Gastroesophageal sphincter (tissue), 4 donors: ENCODE results near the gene PEPD. TPM values are rescaled to one million over a fixed set of nuclear protein-coding genes. Genes with fewer than 3 reads are reported as not detected.

Source experiments
- ATAC-seq: fragments of 150-250 bp; one replicate; pipeline ENCODE4 v1.9.1; 2016; ENCODE audit warnings: mild to moderate bottlenecking, moderate library complexity
- H3K27ac ChIP-seq, 4 donors: fragments of 200-600 bp; sonication (generic) in 3 of 4; 1 replicate in 3 of 4; 2 replicates in 1 of 4; pipeline ENCODE4 v1.5.1; 2016 to 2019
- H3K27me3 ChIP-seq: fragments of 200-600 bp; sonication (generic); one replicate; pipeline ENCODE4 v1.5.1; 2019
- H3K36me3 ChIP-seq, 2 donors: fragments of 200-600 bp; sonication (generic); one replicate each; pipeline ENCODE4 v1.5.1; 2019; ENCODE audit warnings: control low read depth in 1 of 2
- H3K4me1 ChIP-seq, 3 donors: fragments of 200-600 bp; sonication (generic); 1 replicate in 2 of 3; 2 replicates in 1 of 3; pipeline ENCODE4 v1.5.1; 2016 to 2019; ENCODE audit warnings: control low read depth in 2 of 3
- H3K4me3 ChIP-seq, 2 donors: fragments of 200-600 bp; sonication (generic); one replicate each; pipeline ENCODE4 v1.5.1; 2019; ENCODE audit warnings: mild to moderate bottlenecking in 1 of 2, moderate library complexity in 1 of 2
- H3K9me3 ChIP-seq, 3 donors: fragments of 200-600 bp; sonication (generic); one replicate each; pipeline ENCODE4 v1.5.1; 2017 to 2019; ENCODE audit warnings: control low read depth in 2 of 3
- EP300 ChIP-seq: sonication (generic); formaldehyde crosslinking; IDR thresholded peaks from one replicate; pipeline ENCODE4 v1.6.1; 2017; ENCODE audit warnings: antibody characterized with exemption, mild to moderate bottlenecking
- POLR2A ChIP-seq, 2 donors: fragments of 450-650 bp; IDR thresholded peaks; one replicate each; pipeline ENCODE4 v1.6.1; 2017; ENCODE audit warnings: antibody characterized with exemption in 2 of 2, mild to moderate bottlenecking in 2 of 2, moderate library complexity in 1 of 2
- POLR2AphosphoS5 ChIP-seq: sonication (generic); formaldehyde crosslinking; IDR thresholded peaks from one replicate; pipeline ENCODE4 v1.6.1; 2017; ENCODE audit warnings: antibody characterized with exemption
- WGBS, 2 donors: methylation state at CpG; one replicate each; pipeline ENCODE4 v1.1.5; 2018; ENCODE audit warnings: low coverage in 1 of 2; 5-methylcytosine and 5-hydroxymethylcytosine counted together
- total RNA-seq, 4 donors: library from RNA; depleted of rRNA; stranded (reverse); fragments of >200 nt; gene quantifications; one replicate each; pipeline ENCODE4 v1.1.0, GENCODE V29; 2016
- TF ChIP-seq, protein P1 (sequence below), 4 experiments: fragments of 200-600 bp in 2 of 4; fragments of 450-650 bp in 2 of 4; sonication (generic) in 1 of 4; IDR thresholded peaks; one replicate each; pipeline ENCODE4 v1.5.1; 2017 to 2019; ENCODE audit warnings: antibody characterized with exemption in 4 of 4, mild to moderate bottlenecking in 2 of 4, moderate library complexity in 2 of 4

Gene PEPD
- total RNA-seq, 4 donors from 2014 or later: 61.3 to 77.7 (median 69.6) TPM

DNA sequence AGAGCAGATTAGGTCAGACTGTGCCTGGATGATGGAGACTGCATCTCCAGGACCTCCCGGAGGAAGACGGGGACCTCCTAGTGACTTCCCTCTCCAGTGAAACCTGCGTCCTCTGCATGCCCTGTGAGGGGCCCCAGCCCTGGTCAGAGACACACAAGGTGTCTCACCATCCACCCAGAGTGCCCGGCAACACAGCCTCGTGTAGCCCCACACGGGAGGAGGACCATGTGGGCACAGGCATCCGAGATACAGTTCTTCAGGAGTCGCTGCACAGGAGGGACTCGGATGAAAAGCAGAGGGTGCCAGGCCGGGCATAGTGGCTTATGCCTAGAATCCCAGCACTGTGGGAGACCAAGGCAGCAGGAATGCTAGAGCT, 64.8 kb downstream of the PEPD start:
- 71% methylated on average over 1 of the region's 10 CpGs; no CpG with 5 or more reads in 1 of the 2 donors for WGBS, 2 donors
- Histone ChIP-seq H3K4me3 (no peak overlapping the region), H3K36me3 (peaks cover 0 to 39% of the 10 kb centered on the region in 2 donors), H3K27ac (no peak overlapping the region), H3K4me1 (no peaks in the 10 kb centered on the region), H3K27me3 (no peaks in the 10 kb centered on the region), H3K9me3 (no peaks in the 10 kb centered on the region)
- ATAC-seq: no peak
- TF ChIP-seq, protein P1, sequence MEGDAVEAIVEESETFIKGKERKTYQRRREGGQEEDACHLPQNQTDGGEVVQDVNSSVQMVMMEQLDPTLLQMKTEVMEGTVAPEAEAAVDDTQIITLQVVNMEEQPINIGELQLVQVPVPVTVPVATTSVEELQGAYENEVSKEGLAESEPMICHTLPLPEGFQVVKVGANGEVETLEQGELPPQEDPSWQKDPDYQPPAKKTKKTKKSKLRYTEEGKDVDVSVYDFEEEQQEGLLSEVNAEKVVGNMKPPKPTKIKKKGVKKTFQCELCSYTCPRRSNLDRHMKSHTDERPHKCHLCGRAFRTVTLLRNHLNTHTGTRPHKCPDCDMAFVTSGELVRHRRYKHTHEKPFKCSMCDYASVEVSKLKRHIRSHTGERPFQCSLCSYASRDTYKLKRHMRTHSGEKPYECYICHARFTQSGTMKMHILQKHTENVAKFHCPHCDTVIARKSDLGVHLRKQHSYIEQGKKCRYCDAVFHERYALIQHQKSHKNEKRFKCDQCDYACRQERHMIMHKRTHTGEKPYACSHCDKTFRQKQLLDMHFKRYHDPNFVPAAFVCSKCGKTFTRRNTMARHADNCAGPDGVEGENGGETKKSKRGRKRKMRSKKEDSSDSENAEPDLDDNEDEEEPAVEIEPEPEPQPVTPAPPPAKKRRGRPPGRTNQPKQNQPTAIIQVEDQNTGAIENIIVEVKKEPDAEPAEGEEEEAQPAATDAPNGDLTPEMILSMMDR (IDR thresholded peaks at IDR 0.05): no peak
- TF ChIP-seq EP300 (no peak), POLR2AphosphoS5 (no peak), POLR2A (IDR thresholded peaks at IDR 0.05) (no peak)

DNA sequence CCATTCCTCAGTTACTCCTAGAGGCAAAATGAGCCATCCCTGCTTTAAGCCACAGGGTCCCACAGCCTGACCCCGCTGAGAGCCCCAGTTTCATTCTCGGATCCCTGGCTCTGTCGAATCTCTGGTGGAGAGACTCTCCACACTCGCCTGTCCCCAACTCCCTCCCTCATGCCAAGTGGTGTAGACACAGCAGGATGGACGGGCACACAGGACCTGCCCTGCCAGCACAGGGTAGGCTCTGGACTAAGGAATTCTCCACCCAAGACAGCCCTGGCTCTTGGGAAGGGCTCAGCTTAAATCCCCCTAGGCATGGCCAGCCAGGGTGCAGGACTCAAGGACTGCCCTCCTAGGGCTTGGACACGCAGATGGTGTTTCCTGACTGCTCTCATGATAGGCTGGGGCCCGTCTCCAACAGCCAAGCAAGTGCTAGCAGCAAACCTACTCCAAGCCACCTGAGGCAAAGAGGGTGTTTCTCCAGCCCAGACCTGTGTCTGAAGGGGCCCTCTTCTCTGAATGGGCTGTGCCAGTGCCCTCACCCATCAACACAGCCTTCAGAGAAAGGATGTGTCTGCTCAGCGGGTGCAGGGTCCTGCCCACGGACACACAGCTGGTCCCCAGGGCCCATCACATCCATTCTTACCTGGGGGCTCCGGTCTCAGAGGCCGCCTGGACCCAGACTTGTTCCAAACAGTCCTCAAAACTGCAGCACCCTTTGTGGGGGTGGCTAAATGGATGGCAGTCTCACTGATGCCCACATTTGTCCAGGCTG, 65.3 kb downstream of the PEPD start:
- no peaks in the 10 kb centered on the region for H3K4me1 ChIP-seq
- no peak for ATAC-seq
- 100% methylated on average over 2 of the region's 11 CpGs; no CpG with 5 or more reads in 1 of the 2 donors for WGBS, 2 donors

DNA sequence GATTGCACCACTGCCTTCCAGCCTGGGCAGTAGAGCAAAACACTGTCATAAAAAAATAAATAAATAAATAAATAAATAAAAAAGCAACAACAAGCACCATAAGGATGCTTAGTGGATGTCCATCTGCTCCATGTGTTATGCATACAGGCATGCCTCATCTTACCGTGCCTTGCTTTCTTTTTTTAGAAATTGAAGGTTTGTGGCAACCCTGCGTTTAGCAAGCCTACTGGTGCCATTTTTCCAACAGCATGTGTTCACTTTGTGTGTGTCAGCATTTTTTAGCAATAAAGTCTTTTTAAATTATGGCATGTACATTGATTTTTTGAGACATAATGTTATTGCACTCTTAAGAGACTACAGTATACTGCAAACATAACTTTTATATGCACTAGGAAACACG, 68.3 kb downstream of the PEPD start:
- no peaks in the 10 kb centered on the region for H3K9me3 ChIP-seq
- WGBS, 2 donors: 88 to 93% methylated on average over 3 of the region's 3 CpGs
- no peak overlapping the region for H3K4me3 ChIP-seq
- no peak overlapping the region for H3K27ac ChIP-seq
- no peak for ATAC-seq
- TF ChIP-seq, protein P1 (IDR thresholded peaks at IDR 0.05): no peak
- no peak for TF ChIP-seq POLR2AphosphoS5
- no peak for TF ChIP-seq POLR2A (IDR thresholded peaks at IDR 0.05)
- H3K4me1 ChIP-seq: no peaks in the 10 kb centered on the region
- peaks cover 0 to 28% of the 10 kb centered on the region in 2 donors for H3K36me3 ChIP-seq
- H3K27me3 ChIP-seq: no peaks in the 10 kb centered on the region

More for the DNA sequence above, 65.3 kb downstream of the PEPD start:
- Histone ChIP-seq H3K27me3 (no peaks in the 10 kb centered on the region), H3K36me3 (peaks cover 0 to 33% of the 10 kb centered on the region in 2 donors), H3K4me3 (no peak overlapping the region), H3K9me3 (no peaks in the 10 kb centered on the region), H3K27ac (no peak overlapping the region)
- TF ChIP-seq POLR2A (IDR thresholded peaks at IDR 0.05) (no peak), POLR2AphosphoS5 (no peak), EP300 (no peak)
- TF ChIP-seq, protein P1 (IDR thresholded peaks at IDR 0.05): no peak

DNA sequence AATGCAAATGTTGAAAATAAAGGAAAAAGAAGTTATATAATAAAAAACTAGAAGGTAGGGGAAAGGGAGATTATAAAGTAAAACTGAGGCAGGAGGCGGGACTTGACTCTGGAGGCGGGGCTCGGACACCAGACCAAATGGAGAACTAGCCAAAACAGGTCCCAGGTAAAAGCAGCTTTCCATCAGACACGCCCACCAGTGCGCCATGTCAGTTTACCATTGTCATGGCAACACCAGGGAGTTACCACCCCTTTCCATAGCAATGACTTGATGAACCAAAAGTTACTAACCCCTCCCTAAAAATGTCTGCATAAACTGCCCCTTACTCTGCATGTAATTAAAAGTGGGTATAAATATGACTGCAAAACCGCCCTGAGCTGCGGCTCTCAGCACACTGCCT, 70.9 kb downstream of the PEPD start:
- no peaks in the 10 kb centered on the region for H3K9me3 ChIP-seq
- WGBS, 2 donors: 96 to 97% methylated on average over 7 of the region's 7 CpGs

More for the DNA sequence above, 70.9 kb downstream of the PEPD start:
- no peak overlapping the region for H3K27ac ChIP-seq
- peaks cover 0 to 37% of the 10 kb centered on the region in 2 donors for H3K36me3 ChIP-seq
- no peak for ATAC-seq
- TF ChIP-seq POLR2A (IDR thresholded peaks at IDR 0.05) (no peak), POLR2AphosphoS5 (no peak), EP300 (no peak)
- TF ChIP-seq, protein P1 (IDR thresholded peaks at IDR 0.05): no peak
- H3K4me1 ChIP-seq: no peaks in the 10 kb centered on the region
- H3K4me3 ChIP-seq: no peak overlapping the region
- no peaks in the 10 kb centered on the region for H3K27me3 ChIP-seq
